Measurements from ENCODE around the gene FHIT.

DNA sequence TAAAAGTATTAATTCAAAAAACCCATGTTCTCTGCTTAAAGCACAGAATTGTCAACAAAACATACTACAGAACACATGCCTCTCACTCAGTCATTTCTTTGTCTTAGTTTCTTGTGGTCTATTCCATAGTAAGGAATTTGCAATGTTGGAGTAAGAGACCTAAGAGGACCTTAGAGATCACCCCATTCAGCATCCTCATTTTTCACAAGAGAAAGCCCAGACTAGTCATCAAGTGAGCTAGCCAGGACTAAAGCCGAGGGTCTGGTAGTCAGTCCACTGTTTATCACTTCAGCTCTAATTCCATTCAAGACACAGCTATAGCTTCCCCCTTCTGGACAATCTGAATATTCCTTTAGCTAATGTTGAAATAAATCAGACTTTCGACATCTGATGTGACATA is 601.1 kb downstream of the FHIT start:
- TF ChIP-seq, protein P1, sequence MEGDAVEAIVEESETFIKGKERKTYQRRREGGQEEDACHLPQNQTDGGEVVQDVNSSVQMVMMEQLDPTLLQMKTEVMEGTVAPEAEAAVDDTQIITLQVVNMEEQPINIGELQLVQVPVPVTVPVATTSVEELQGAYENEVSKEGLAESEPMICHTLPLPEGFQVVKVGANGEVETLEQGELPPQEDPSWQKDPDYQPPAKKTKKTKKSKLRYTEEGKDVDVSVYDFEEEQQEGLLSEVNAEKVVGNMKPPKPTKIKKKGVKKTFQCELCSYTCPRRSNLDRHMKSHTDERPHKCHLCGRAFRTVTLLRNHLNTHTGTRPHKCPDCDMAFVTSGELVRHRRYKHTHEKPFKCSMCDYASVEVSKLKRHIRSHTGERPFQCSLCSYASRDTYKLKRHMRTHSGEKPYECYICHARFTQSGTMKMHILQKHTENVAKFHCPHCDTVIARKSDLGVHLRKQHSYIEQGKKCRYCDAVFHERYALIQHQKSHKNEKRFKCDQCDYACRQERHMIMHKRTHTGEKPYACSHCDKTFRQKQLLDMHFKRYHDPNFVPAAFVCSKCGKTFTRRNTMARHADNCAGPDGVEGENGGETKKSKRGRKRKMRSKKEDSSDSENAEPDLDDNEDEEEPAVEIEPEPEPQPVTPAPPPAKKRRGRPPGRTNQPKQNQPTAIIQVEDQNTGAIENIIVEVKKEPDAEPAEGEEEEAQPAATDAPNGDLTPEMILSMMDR (IDR thresholded peaks at IDR 0.05), result no peak
- no peak for TF ChIP-seq POLR2A (IDR thresholded peaks at IDR 0.05)

Measured in Peyer's patch (tissue), 4 donors.